ENCODE data around the gene ELF3. TPM values are rescaled to one million over a fixed set of nuclear protein-coding genes. Genes with fewer than 3 reads are reported as not detected.

The ELF3 gene
- total and polyA plus RNA-seq, 2 of the 13 experiments (the other 11 are each of a cell fraction or from before 2014, with no cell fraction given) = 11.5 to 55.1 TPM

GRCh38 chr1:202058001-202058908 lies 47.9 kb downstream of the ELF3 start (continued):
- TF ChIP-seq IRF9 (CRISPR knock-in tag; IDR thresholded peaks at IDR 0.05; ENCODE audit: borderline replicate concordance) (0 out of 2 replicates have a peak, but pooled peaks have one; percentile 4), KIAA2018 (CRISPR knock-in tag; IDR thresholded peaks at IDR 0.05; ENCODE audit: borderline replicate concordance) (no peak), HNF4A (CRISPR knock-in tag; IDR thresholded peaks at IDR 0.05) (0 out of 2 replicates have a peak, but pooled peaks have one; percentile 22), JUND (CRISPR knock-in tag; IDR thresholded peaks at IDR 0.05) (0 out of 2 replicates have a peak, but pooled peaks have one; percentile 62), ZBTB4 (CRISPR knock-in tag; IDR thresholded peaks at IDR 0.05; ENCODE audit: borderline replicate concordance) (0 out of 2 replicates have a peak, but pooled peaks have one; percentile 18), MTERF4 (CRISPR knock-in tag; IDR thresholded peaks at IDR 0.05) (0 out of 2 replicates have a peak, but pooled peaks have one; percentile 36), ATF3 (CRISPR knock-in tag; IDR thresholded peaks at IDR 0.05) (peak; percentile 72), SALL1 (CRISPR knock-in tag; IDR thresholded peaks at IDR 0.05) (peak; percentile 47; the same call in 1 of the 2 replicates), NR2F6 (IDR thresholded peaks at IDR 0.05) (peak; percentile 74; the same call in 1 of the 2 replicates), NR2F6 (CRISPR knock-in tag; IDR thresholded peaks at IDR 0.05) (peak; percentile 69), FOSL1 (CRISPR knock-in tag; IDR thresholded peaks at IDR 0.05; ENCODE audit: borderline replicate concordance) (peak; percentile 60; the same call in 1 of the 2 replicates), CREM (IDR thresholded peaks at IDR 0.05) (0 out of 2 replicates have a peak, but pooled peaks have one; percentile 19), CREM (CRISPR knock-in tag; IDR thresholded peaks at IDR 0.05) (no peak), POGZ (CRISPR knock-in tag; IDR thresholded peaks at IDR 0.05) (peak; percentile 34; the same call in 1 of the 2 replicates)
